ENCODE measurements around the gene PCDHB12. TPM values are rescaled to one million over a fixed set of nuclear protein-coding genes. Genes with fewer than 3 reads are reported as not detected.
A peak's percentile ranks its signal among the peaks of the same experiment; 100 is the strongest.
"Not testable (repeated sequence)": the region's sequence is repeated elsewhere in the genome, so short reads cannot be mapped to it uniquely, and the experiment has no call there.

Gene PCDHB12
- polyA plus RNA-seq, 1 of the 3 experiments (the other 2 are of a cell fraction), result 1.9 TPM

DNA sequence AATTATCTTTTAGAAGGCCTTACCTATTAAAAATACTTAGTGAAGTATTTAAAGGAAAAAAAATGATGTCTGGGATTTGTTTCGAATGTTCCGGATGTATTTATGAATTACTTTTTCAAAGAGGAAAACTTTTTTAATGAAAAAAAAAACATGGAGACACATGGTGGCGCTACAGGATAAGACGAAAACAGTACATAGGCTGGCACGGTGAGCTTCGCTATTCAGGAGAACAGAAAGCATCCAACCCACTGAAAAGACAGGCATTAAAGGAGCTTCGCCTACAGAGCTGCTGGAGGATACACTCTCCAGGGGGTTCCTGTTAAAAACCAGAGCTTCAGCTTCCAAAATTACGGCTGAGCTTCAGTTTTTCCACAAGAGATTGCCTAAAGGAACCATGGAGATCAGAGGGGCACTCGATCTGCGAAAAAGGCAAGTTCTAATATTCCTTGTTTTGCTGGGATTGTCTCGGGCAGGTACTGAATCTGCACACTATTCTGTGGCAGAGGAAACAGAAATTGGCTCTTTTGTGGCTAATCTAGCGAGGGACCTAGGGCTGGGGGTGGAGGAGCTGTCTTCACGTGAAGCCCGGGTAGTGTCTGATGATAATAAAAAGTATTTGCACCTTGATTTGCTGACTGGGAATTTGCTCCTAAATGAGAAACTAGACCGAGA is 14.7 kb downstream of the PCDHB12 start, which contains the start of gene PCDHB14:
Gene PCDHB14 (plus strand): TSS at position 232 of the 672 bp plus-strand sequence. CDS start 163 bp downstream, at position 395.
- H3K9ac ChIP-seq, result peak within 1 kb of the TSS; percentile 64
- peak within 1 kb of the TSS; percentile 59 to 80 for H3K4me3 ChIP-seq (ENCODE audit: low read depth in 2 of 2, low read length in 1 of 2)
- WGBS (ENCODE audit: low lambda C conversion rate), result 8% methylated on average over 15 of the region's 15 CpGs
- TF ChIP-seq, protein P1, sequence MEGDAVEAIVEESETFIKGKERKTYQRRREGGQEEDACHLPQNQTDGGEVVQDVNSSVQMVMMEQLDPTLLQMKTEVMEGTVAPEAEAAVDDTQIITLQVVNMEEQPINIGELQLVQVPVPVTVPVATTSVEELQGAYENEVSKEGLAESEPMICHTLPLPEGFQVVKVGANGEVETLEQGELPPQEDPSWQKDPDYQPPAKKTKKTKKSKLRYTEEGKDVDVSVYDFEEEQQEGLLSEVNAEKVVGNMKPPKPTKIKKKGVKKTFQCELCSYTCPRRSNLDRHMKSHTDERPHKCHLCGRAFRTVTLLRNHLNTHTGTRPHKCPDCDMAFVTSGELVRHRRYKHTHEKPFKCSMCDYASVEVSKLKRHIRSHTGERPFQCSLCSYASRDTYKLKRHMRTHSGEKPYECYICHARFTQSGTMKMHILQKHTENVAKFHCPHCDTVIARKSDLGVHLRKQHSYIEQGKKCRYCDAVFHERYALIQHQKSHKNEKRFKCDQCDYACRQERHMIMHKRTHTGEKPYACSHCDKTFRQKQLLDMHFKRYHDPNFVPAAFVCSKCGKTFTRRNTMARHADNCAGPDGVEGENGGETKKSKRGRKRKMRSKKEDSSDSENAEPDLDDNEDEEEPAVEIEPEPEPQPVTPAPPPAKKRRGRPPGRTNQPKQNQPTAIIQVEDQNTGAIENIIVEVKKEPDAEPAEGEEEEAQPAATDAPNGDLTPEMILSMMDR (IDR thresholded peaks at IDR 0.05), result peak; percentile 65
- TF ChIP-seq, protein P2, sequence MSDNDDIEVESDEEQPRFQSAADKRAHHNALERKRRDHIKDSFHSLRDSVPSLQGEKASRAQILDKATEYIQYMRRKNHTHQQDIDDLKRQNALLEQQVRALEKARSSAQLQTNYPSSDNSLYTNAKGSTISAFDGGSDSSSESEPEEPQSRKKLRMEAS (IDR thresholded peaks at IDR 0.05; ENCODE audit: low read depth), result 0 out of 2 replicates have a peak, but pooled peaks have one; percentile 32
- TF ChIP-seq RAD21 (IDR thresholded peaks at IDR 0.05; ENCODE audit: low read length) (peak; percentile 81), RXRA (IDR thresholded peaks at IDR 0.05; ENCODE audit: borderline replicate concordance, low read depth) (no peak), SMC3 (IDR thresholded peaks at IDR 0.05; ENCODE audit: low read depth, low read length) (peak; percentile 50; the same call in 1 of the 2 replicates), ELF1 (IDR thresholded peaks at IDR 0.05) (no peak), NRF1 (IDR thresholded peaks at IDR 0.05; ENCODE audit: low read depth, low read length) (no peak), FOSL2 (IDR thresholded peaks at IDR 0.05; ENCODE audit: borderline replicate concordance, low read depth) (no peak), POLR2AphosphoS5 (IDR thresholded peaks at IDR 0.05; ENCODE audit: low read depth, low read length) (peak; percentile 37; the same call in 1 of the 2 replicates), MEF2A (IDR thresholded peaks at IDR 0.05; ENCODE audit: borderline replicate concordance, low read depth) (no peak), TAF1 (IDR thresholded peaks at IDR 0.05; ENCODE audit: borderline replicate concordance, low read depth, low read length) (no peak)
- TF ChIP-seq, protein P3, sequence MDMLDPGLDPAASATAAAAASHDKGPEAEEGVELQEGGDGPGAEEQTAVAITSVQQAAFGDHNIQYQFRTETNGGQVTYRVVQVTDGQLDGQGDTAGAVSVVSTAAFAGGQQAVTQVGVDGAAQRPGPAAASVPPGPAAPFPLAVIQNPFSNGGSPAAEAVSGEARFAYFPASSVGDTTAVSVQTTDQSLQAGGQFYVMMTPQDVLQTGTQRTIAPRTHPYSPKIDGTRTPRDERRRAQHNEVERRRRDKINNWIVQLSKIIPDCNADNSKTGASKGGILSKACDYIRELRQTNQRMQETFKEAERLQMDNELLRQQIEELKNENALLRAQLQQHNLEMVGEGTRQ (IDR thresholded peaks at IDR 0.05; ENCODE audit: borderline replicate concordance, low read depth, low read length), result no peak
- TF ChIP-seq, protein P4, sequence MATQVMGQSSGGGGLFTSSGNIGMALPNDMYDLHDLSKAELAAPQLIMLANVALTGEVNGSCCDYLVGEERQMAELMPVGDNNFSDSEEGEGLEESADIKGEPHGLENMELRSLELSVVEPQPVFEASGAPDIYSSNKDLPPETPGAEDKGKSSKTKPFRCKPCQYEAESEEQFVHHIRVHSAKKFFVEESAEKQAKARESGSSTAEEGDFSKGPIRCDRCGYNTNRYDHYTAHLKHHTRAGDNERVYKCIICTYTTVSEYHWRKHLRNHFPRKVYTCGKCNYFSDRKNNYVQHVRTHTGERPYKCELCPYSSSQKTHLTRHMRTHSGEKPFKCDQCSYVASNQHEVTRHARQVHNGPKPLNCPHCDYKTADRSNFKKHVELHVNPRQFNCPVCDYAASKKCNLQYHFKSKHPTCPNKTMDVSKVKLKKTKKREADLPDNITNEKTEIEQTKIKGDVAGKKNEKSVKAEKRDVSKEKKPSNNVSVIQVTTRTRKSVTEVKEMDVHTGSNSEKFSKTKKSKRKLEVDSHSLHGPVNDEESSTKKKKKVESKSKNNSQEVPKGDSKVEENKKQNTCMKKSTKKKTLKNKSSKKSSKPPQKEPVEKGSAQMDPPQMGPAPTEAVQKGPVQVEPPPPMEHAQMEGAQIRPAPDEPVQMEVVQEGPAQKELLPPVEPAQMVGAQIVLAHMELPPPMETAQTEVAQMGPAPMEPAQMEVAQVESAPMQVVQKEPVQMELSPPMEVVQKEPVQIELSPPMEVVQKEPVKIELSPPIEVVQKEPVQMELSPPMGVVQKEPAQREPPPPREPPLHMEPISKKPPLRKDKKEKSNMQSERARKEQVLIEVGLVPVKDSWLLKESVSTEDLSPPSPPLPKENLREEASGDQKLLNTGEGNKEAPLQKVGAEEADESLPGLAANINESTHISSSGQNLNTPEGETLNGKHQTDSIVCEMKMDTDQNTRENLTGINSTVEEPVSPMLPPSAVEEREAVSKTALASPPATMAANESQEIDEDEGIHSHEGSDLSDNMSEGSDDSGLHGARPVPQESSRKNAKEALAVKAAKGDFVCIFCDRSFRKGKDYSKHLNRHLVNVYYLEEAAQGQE (IDR thresholded peaks at IDR 0.05; ENCODE audit: low read depth, low read length), result no peak
- ChIA-PET POLR2A (interaction anchor here (1.1 to 1.8 kb wide), 3 partner anchors 11 to 341 kb away, joined by 3 to 19 read pairs (median 9); no protein-coding TSS in a partner anchor), CTCF (interaction anchor here (0.6 to 4.0 kb wide), 48 partner anchors 9 to 416 kb away, joined by 3 to 43 read pairs (median 4); partner anchors contain the start of genes PCDHA4, PCDHB11, PCDHB13 and PCDHB16)
- peak; percentile 78 for DNase-seq
- no peaks in the 10 kb centered on the region for H4K20me1 ChIP-seq (ENCODE audit: insufficient read depth)
- peak within 1 kb of the TSS; percentile 90 for H2AFZ ChIP-seq (ENCODE audit: low read depth)
- H3K4me2 ChIP-seq, result peak within 1 kb of the TSS; percentile 78
- H3K36me3 ChIP-seq (replicated peaks in 1 of 2; ENCODE audit: control insufficient read depth in 1 of 2, insufficient read depth in 2 of 2, low read length in 1 of 2), result peaks cover 0 to 6% of the 10 kb centered on the region in 2 experiments
- H3K9me3 ChIP-seq, result peaks cover 3% of the 10 kb centered on the region; the same call in 1 of the 2 replicates
- no peaks in the 10 kb centered on the region for H3K9me2 ChIP-seq
- H3F3A ChIP-seq (replicated peaks; ENCODE audit: insufficient read depth), result no peaks in the 10 kb centered on the region
- no peaks in the 10 kb centered on the region for H3K27me3 ChIP-seq (ENCODE audit: insufficient read depth)
- H3K27ac ChIP-seq (ENCODE audit: low read depth in 2 of 2, low read length in 1 of 2), result peak within 1 kb of the TSS; percentile 29 to 74; a peak in 2 of 4 replicates
- H3K79me2 ChIP-seq (ENCODE audit: insufficient read depth), result no peaks in the 10 kb centered on the region
- peaks cover 0 to 2% of the 10 kb centered on the region in 2 experiments; a peak in 2 of 4 replicates for H3K4me1 ChIP-seq (ENCODE audit: control insufficient read depth in 1 of 2, insufficient read depth in 2 of 2, low read depth in 1 of 2, low read length in 1 of 2)

DNA sequence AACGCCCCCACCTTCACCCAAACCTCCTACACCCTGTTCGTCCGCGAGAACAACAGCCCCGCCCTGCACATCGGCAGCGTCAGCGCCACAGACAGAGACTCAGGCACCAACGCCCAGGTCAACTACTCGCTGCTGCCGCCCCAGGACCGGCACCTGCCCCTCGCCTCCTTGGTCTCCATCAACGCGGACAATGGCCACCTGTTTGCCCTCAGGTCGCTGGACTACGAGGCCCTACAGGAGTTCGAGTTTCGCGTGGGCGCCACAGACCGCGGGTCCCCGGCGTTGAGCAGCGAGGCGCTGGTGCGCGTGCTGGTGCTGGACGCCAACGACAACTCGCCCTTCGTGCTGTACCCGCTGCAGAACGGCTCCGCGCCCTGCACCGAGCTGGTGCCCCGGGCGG is 16.3 kb downstream of the PCDHB12 start:
- POLR2A ChIA-PET; H3K27me3 ChIP-seq (ENCODE audit: insufficient read depth); H3K36me3 ChIP-seq (replicated peaks in 1 of 2; ENCODE audit: control insufficient read depth in 1 of 2, insufficient read depth in 2 of 2, low read length in 1 of 2); H3K4me2 ChIP-seq; H3K9ac ChIP-seq; H3K9me3 ChIP-seq; H2AFZ ChIP-seq (ENCODE audit: low read depth); H3K9me2 ChIP-seq; H3K79me2 ChIP-seq (ENCODE audit: insufficient read depth); H3K27ac ChIP-seq (ENCODE audit: low read depth in 2 of 2, low read length in 1 of 2); H4K20me1 ChIP-seq (ENCODE audit: insufficient read depth); H3K4me1 ChIP-seq (ENCODE audit: control insufficient read depth in 1 of 2, insufficient read depth in 2 of 2, low read depth in 1 of 2, low read length in 1 of 2); H3K4me3 ChIP-seq (ENCODE audit: low read depth in 2 of 2, low read length in 1 of 2); H3F3A ChIP-seq (replicated peaks; ENCODE audit: insufficient read depth); DNase-seq: not testable (repeated sequence)
- 96% methylated on average over 22 of the region's 40 CpGs for WGBS (ENCODE audit: low lambda C conversion rate)
- CTCF ChIA-PET, result interaction anchor here (2.1 to 4.0 kb wide), 2 partner anchors 9 to 339 kb away, joined by 21 to 43 read pairs; no protein-coding TSS in a partner anchor

DNA sequence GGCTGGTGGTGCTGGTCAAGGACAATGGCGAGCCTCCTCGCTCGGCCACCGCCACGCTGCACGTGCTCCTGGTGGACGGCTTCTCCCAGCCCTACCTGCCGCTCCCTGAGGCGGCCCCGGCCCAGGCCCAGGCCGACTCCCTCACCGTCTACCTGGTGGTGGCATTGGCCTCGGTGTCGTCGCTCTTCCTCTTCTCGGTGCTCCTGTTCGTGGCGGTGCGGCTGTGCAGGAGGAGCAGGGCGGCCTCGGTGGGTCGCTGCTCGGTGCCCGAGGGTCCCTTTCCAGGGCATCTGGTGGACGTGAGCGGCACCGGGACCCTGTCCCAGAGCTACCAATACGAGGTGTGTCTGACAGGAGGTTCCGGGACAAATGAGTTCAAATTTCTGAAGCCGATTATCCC is 16.9 kb downstream of the PCDHB12 start:
- H3K36me3 ChIP-seq (replicated peaks in 1 of 2; ENCODE audit: control insufficient read depth in 1 of 2, insufficient read depth in 2 of 2, low read length in 1 of 2); H3K9me3 ChIP-seq; H3K27ac ChIP-seq (ENCODE audit: low read depth in 2 of 2, low read length in 1 of 2); H3K27me3 ChIP-seq (ENCODE audit: insufficient read depth); H4K20me1 ChIP-seq (ENCODE audit: insufficient read depth); H2AFZ ChIP-seq (ENCODE audit: low read depth); H3K9me2 ChIP-seq; POLR2A ChIA-PET; H3K79me2 ChIP-seq (ENCODE audit: insufficient read depth); H3K9ac ChIP-seq; H3K4me3 ChIP-seq (ENCODE audit: low read depth in 2 of 2, low read length in 1 of 2); H3K4me2 ChIP-seq; H3F3A ChIP-seq (replicated peaks; ENCODE audit: insufficient read depth); H3K4me1 ChIP-seq (ENCODE audit: control insufficient read depth in 1 of 2, insufficient read depth in 2 of 2, low read depth in 1 of 2, low read length in 1 of 2); DNase-seq: not testable (repeated sequence)
- 86% methylated on average over 11 of the region's 30 CpGs for WGBS (ENCODE audit: low lambda C conversion rate)
- CTCF ChIA-PET, result interaction anchor here (1.0 to 2.7 kb wide), 5 partner anchors 75 to 367 kb away, joined by 3 to 12 read pairs (median 3); partner anchors contain the start of genes PCDHB4 and PCDHB6

Data from SK-N-SH (cell line).